Ishikawa (cell line): ENCODE results near the gene PTGES2.

Experiments used
- CEBPB ChIP-seq: IDR thresholded peaks from 2 replicates; pipeline ENCODE4 v1.6.1; 2012
- CREB1 ChIP-seq: IDR thresholded peaks from 2 replicates; pipeline ENCODE4 v1.6.1; 2012; ENCODE audit warnings: low read depth
- EGR1 ChIP-seq: IDR thresholded peaks from 2 replicates; pipeline ENCODE4 v1.6.1; 2012
- EP300 ChIP-seq: IDR thresholded peaks from 2 replicates; pipeline ENCODE4 v1.6.1; 2012; ENCODE audit warnings: borderline replicate concordance
- FOXM1 ChIP-seq: IDR thresholded peaks from 2 replicates; pipeline ENCODE4 v1.6.1; 2012; ENCODE audit warnings: low read depth, borderline replicate concordance
- MAX ChIP-seq: IDR thresholded peaks from 2 replicates; pipeline ENCODE4 v1.6.1; 2012
- NFIC ChIP-seq: IDR thresholded peaks from 2 replicates; pipeline ENCODE4 v1.6.1; 2012
- RAD21 ChIP-seq: IDR thresholded peaks from 2 replicates; pipeline ENCODE4 v1.6.1; 2012; ENCODE audit warnings: low read depth
- REST ChIP-seq: IDR thresholded peaks from 2 replicates; pipeline ENCODE4 v1.6.1; 2012; ENCODE audit warnings: low read depth, mild to moderate bottlenecking
- TAF1 ChIP-seq: IDR thresholded peaks from 2 replicates; pipeline ENCODE4 v1.6.1; 2012; ENCODE audit warnings: low read depth, mild to moderate bottlenecking
- TCF12 ChIP-seq: IDR thresholded peaks from 2 replicates; pipeline ENCODE4 v1.6.1; 2012; ENCODE audit warnings: low read depth
- TEAD4 ChIP-seq: IDR thresholded peaks from 2 replicates; pipeline ENCODE4 v1.6.1; 2012
- USF1 ChIP-seq: IDR thresholded peaks from 2 replicates; pipeline ENCODE4 v1.6.1; 2012
- YY1 ChIP-seq: IDR thresholded peaks from 2 replicates; pipeline ENCODE4 v1.6.1; 2012; ENCODE audit warnings: low read depth
- ZBTB7A ChIP-seq: IDR thresholded peaks from 2 replicates; pipeline ENCODE4 v1.6.1; 2012; ENCODE audit warnings: low read depth

The PTGES2 gene

GRCh38 chr9:128144239-128145181 lies 17.0 kb upstream of the PTGES2 start:
- no peak for TF ChIP-seq CREB1
- no peak for TF ChIP-seq TCF12
- TF ChIP-seq USF1: no peak
- no peak for TF ChIP-seq ZBTB7A
- TF ChIP-seq EGR1: no peak
- no peak for TF ChIP-seq FOXM1
- TF ChIP-seq MAX: no peak
- no peak for TF ChIP-seq TAF1
- TF ChIP-seq TEAD4: no peak
- no peak for TF ChIP-seq REST
- TF ChIP-seq YY1: no peak
- TF ChIP-seq CEBPB: no peak
- TF ChIP-seq RAD21: no peak
- no peak for TF ChIP-seq NFIC
- TF ChIP-seq EP300: no peak

GRCh38 chr9:128143525-128144238 lies 16.2 kb upstream of the PTGES2 start:
- TF ChIP-seq USF1: no peak
- no peak for TF ChIP-seq RAD21

- no peak for TF ChIP-seq TAF1
- no peak for TF ChIP-seq USF1
- TF ChIP-seq RAD21: no peak
- TF ChIP-seq TEAD4: no peak
These were observed 15.1 kb upstream of the PTGES2 start for GRCh38 chr9:128142596-128142995.

GRCh38 chr9:128142061-128142460 lies 14.5 kb upstream of the PTGES2 start:
- TF ChIP-seq CEBPB: no peak
- TF ChIP-seq EP300: no peak

GRCh38 chr9:128141604-128142003 lies 14.1 kb upstream of the PTGES2 start:
- TF ChIP-seq USF1: no peak
- TF ChIP-seq FOXM1: no peak
- no peak for TF ChIP-seq TEAD4

- TF ChIP-seq TEAD4: no peak
These were observed 12.1 kb upstream of the PTGES2 start for GRCh38 chr9:128139621-128140020.

- TF ChIP-seq TAF1 (no peak), YY1 (no peak), CEBPB (no peak), FOXM1 (no peak)
These were observed 10.5 kb upstream of the PTGES2 start for GRCh38 chr9:128138001-128138400.
